ENCODE data around the gene EIF4E.

Gene EIF4E

GRCh38 chr4:98865059-98865458 lies 63.9 kb downstream of the EIF4E start:
- no peaks in the 10 kb centered on the region for H3K27me3 ChIP-seq
- no peak for TF ChIP-seq CTCF (IDR thresholded peaks at IDR 0.05)
- no peaks in the 10 kb centered on the region for H3K9me3 ChIP-seq
- DNase-seq, result no peak
- H3K4me1 ChIP-seq, result no peaks in the 10 kb centered on the region
- no peak overlapping the region for H3K27ac ChIP-seq
- intact Hi-C loops (cut with DNase I; ENCODE audit: low total_unique reads), result no loop called here
- H3K36me3 ChIP-seq, result no peaks in the 10 kb centered on the region
- H3K4me3 ChIP-seq, result no peak overlapping the region

- H3K36me3 ChIP-seq, result no peaks in the 10 kb centered on the region
- no peaks in the 10 kb centered on the region for H3K9me3 ChIP-seq
- no peak for DNase-seq
- H3K27ac ChIP-seq, result no peak overlapping the region
- H3K4me3 ChIP-seq, result no peak overlapping the region
- no peaks in the 10 kb centered on the region for H3K4me1 ChIP-seq
- intact Hi-C loops (cut with DNase I; ENCODE audit: low total_unique reads), result no loop called here
- no peak for TF ChIP-seq CTCF (IDR thresholded peaks at IDR 0.05)
- no peaks in the 10 kb centered on the region for H3K27me3 ChIP-seq
These were observed 64.4 kb downstream of the EIF4E start for GRCh38 chr4:98864560-98864959.

GRCh38 chr4:98862371-98862770 lies 66.6 kb downstream of the EIF4E start:
- Histone ChIP-seq H3K36me3 (no peaks in the 10 kb centered on the region), H3K27me3 (no peaks in the 10 kb centered on the region), H3K9me3 (no peaks in the 10 kb centered on the region), H3K4me3 (no peak overlapping the region), H3K27ac (no peak overlapping the region), H3K4me1 (no peaks in the 10 kb centered on the region)
- no peak for TF ChIP-seq CTCF (IDR thresholded peaks at IDR 0.05)
- DNase-seq, result no peak
- intact Hi-C loops (cut with DNase I; ENCODE audit: low total_unique reads), result no loop called here

GRCh38 chr4:98861100-98861884 lies 67.6 kb downstream of the EIF4E start:
- DNase-seq, result no peak
- no peaks in the 10 kb centered on the region for H3K4me1 ChIP-seq
- no peaks in the 10 kb centered on the region for H3K27me3 ChIP-seq
- H3K36me3 ChIP-seq, result no peaks in the 10 kb centered on the region
- H3K4me3 ChIP-seq, result no peak overlapping the region
- TF ChIP-seq CTCF (IDR thresholded peaks at IDR 0.05), result no peak
- intact Hi-C loops (cut with DNase I; ENCODE audit: low total_unique reads), result no loop called here
- H3K9me3 ChIP-seq, result no peaks in the 10 kb centered on the region
- no peak overlapping the region for H3K27ac ChIP-seq

- no peak for DNase-seq
- TF ChIP-seq CTCF (IDR thresholded peaks at IDR 0.05), result no peak
- H3K9me3 ChIP-seq, result no peaks in the 10 kb centered on the region
- no peaks in the 10 kb centered on the region for H3K36me3 ChIP-seq
- no peaks in the 10 kb centered on the region for H3K27me3 ChIP-seq
- no peak overlapping the region for H3K4me3 ChIP-seq
- intact Hi-C loops (cut with DNase I; ENCODE audit: low total_unique reads), result no loop called here
- no peak overlapping the region for H3K27ac ChIP-seq
- H3K4me1 ChIP-seq, result no peaks in the 10 kb centered on the region
These were observed 77.1 kb downstream of the EIF4E start for GRCh38 chr4:98851806-98852205.

Measured in tibial artery (tissue), 4 donors.